SU-DHL-6 (cell line): Measurements from ENCODE around the gene MRPS22.

Source experiments
- H2AFZ ChIP-seq: fragments of 200-600 bp; sonication (generic); 2 replicates; pipeline ENCODE4 v1.6.1; 2014; ENCODE audit warnings: low read depth, mild to moderate bottlenecking, moderate library complexity, mixed read lengths, antibody characterized with exemption, low read length; ENCODE audit not compliant: severe bottlenecking
- H3F3A ChIP-seq: fragments of 200-600 bp; shearing (Covaris generic); 2 replicates; pipeline ENCODE4 v1.6.0; 2016; ENCODE audit warnings: antibody characterized with exemption, mild to moderate bottlenecking; ENCODE audit not compliant: insufficient read depth
- H3K27ac ChIP-seq: fragments of 200-600 bp; sonication (generic); 2 replicates; pipeline ENCODE4 v1.5.1; 2016; ENCODE audit warnings: low read depth, mild to moderate bottlenecking, low read length, moderate library complexity, mixed read lengths
- H3K27me3 ChIP-seq: fragments of 200-600 bp; sonication (generic), shearing (Covaris generic); 2 replicates; pipeline ENCODE4 v1.6.0; 2014; ENCODE audit warnings: mild to moderate bottlenecking, low read length
- H3K36me3 ChIP-seq: fragments of 200-600 bp; sonication (generic); 2 replicates; pipeline ENCODE4 v1.6.1; 2014; ENCODE audit warnings: mild to moderate bottlenecking, low read length, mixed read lengths
- H3K4me2 ChIP-seq: fragments of 300-600, 200-600 bp; shearing (Covaris generic), sonication (generic); 2 replicates; pipeline ENCODE4 v1.6.0; 2014; ENCODE audit warnings: low read length, low read depth, mild to moderate bottlenecking; ENCODE audit not compliant: poor library complexity, severe bottlenecking
- H3K4me3 ChIP-seq: fragments of 200-600 bp; sonication (generic); 2 replicates; pipeline ENCODE4 v1.5.1; 2014; ENCODE audit warnings: antibody characterized with exemption, low read length, mild to moderate bottlenecking, mixed read lengths; ENCODE audit not compliant: insufficient read depth, poor library complexity, severe bottlenecking
- H3K79me2 ChIP-seq: fragments of 200-600 bp; sonication (generic); 2 replicates; pipeline ENCODE4 v1.6.1; 2014; ENCODE audit warnings: mild to moderate bottlenecking, low read length, moderate library complexity; ENCODE audit not compliant: insufficient read depth
- H3K9ac ChIP-seq: fragments of 200-600 bp; sonication (generic); 2 replicates; pipeline ENCODE4 v1.7.0; 2014; ENCODE audit warnings: mild to moderate bottlenecking, low read length
- H3K9me2 ChIP-seq: fragments of 200-600 bp; sonication (generic); replicated peaks from 2 replicates; pipeline ENCODE4 v1.6.1; 2014; ENCODE audit warnings: low read length; ENCODE audit not compliant: insufficient read depth
- H3K9me3 ChIP-seq: fragments of 200-600 bp; sonication (generic); 2 replicates; pipeline ENCODE4 v1.6.1; 2014; ENCODE audit warnings: low read length, mixed read lengths; ENCODE audit not compliant: insufficient read depth
- H4K20me1 ChIP-seq: fragments of 200-600 bp; sonication (generic); 2 replicates; pipeline ENCODE4 v1.6.1; 2014; ENCODE audit warnings: low read depth, mild to moderate bottlenecking, antibody characterized with exemption, low read length, moderate library complexity, mixed read lengths
- EZH2phosphoT487 ChIP-seq: fragments of 200-600 bp; sonication (generic), shearing (Covaris generic); conservative IDR thresholded peaks from 2 replicates; pipeline ENCODE4 v1.6.1; 2018; ENCODE audit warnings: mild to moderate bottlenecking, antibody characterized with exemption, low read length, moderate library complexity, mixed read lengths
- TF ChIP-seq, protein P1 (sequence below): fragments of 200-600 bp; sonication (generic); IDR thresholded peaks from one replicate; pipeline ENCODE4 v1.5.1; 2017; ENCODE audit warnings: antibody characterized with exemption, mild to moderate bottlenecking, low read length, moderate library complexity; ENCODE audit not compliant: insufficient read depth, poor library complexity, severe bottlenecking

The MRPS22 gene

DNA sequence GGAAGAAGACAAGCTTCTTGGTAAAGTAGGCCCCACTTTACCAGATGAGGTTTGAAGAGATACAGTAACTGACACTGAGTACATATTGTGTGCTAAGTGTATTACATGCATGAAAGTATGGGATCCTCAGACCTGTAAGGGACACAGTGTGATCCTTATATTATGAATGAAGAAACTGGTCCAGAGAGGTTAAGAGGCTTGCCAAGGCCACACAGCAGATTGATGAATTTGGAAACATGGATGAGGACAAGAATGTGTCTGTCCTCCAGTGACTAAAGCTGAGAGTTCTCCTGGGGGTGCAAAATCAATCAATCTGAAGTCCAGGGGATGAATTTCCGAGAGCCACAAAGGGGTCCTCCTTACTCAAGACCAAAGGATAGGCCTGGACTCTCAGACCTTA lies 31.4 kb upstream of the MRPS22 start:
- H3K4me3 ChIP-seq = no peak overlapping the region
- H2AFZ ChIP-seq = no peak overlapping the region
- H3K27ac ChIP-seq = no peak overlapping the region
- H3K9me2 ChIP-seq = no peaks in the 10 kb centered on the region
- no peaks in the 10 kb centered on the region for H3K27me3 ChIP-seq
- no peak overlapping the region for H3K4me2 ChIP-seq
- no peaks in the 10 kb centered on the region for H3K79me2 ChIP-seq
- no peaks in the 10 kb centered on the region for H4K20me1 ChIP-seq
- TF ChIP-seq EZH2phosphoT487 = no peak
- TF ChIP-seq, protein P1, sequence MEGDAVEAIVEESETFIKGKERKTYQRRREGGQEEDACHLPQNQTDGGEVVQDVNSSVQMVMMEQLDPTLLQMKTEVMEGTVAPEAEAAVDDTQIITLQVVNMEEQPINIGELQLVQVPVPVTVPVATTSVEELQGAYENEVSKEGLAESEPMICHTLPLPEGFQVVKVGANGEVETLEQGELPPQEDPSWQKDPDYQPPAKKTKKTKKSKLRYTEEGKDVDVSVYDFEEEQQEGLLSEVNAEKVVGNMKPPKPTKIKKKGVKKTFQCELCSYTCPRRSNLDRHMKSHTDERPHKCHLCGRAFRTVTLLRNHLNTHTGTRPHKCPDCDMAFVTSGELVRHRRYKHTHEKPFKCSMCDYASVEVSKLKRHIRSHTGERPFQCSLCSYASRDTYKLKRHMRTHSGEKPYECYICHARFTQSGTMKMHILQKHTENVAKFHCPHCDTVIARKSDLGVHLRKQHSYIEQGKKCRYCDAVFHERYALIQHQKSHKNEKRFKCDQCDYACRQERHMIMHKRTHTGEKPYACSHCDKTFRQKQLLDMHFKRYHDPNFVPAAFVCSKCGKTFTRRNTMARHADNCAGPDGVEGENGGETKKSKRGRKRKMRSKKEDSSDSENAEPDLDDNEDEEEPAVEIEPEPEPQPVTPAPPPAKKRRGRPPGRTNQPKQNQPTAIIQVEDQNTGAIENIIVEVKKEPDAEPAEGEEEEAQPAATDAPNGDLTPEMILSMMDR = no peak
- H3K36me3 ChIP-seq = no peaks in the 10 kb centered on the region
- H3K9me3 ChIP-seq = no peaks in the 10 kb centered on the region
- H3F3A ChIP-seq = no peaks in the 10 kb centered on the region
- H3K9ac ChIP-seq = no peak overlapping the region

DNA sequence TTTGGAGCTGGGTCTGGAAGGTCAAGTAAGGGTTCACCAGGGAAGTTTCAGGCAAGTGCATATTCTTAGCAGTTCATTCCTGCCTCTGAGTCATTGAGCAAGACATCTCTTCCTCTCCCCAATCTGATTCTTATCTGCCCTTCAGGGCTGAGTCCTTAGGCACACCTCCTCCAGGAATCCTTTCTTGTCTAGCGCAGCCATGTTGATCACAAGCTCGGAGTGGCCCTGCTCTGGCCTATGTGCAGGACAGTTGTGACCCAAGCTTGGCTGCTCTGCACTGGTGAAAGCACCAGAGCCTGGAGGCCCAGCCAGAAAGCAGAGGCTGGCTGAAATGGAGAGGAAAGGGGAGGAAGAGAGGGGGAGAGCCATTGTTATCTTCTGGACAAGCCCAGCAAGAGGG lies 30.9 kb upstream of the MRPS22 start:
- H3K79me2 ChIP-seq = no peaks in the 10 kb centered on the region
- H3K36me3 ChIP-seq = no peaks in the 10 kb centered on the region
- no peaks in the 10 kb centered on the region for H4K20me1 ChIP-seq
- no peak overlapping the region for H3K4me3 ChIP-seq
- no peak overlapping the region for H3K4me2 ChIP-seq
- H3K9me2 ChIP-seq = no peaks in the 10 kb centered on the region
- no peak overlapping the region for H3K27ac ChIP-seq
- no peaks in the 10 kb centered on the region for H3F3A ChIP-seq
- H2AFZ ChIP-seq = no peak overlapping the region
- H3K27me3 ChIP-seq = no peaks in the 10 kb centered on the region
- H3K9me3 ChIP-seq = no peaks in the 10 kb centered on the region
- no peak for TF ChIP-seq EZH2phosphoT487
- TF ChIP-seq, protein P1 = no peak
- H3K9ac ChIP-seq = no peak overlapping the region

DNA sequence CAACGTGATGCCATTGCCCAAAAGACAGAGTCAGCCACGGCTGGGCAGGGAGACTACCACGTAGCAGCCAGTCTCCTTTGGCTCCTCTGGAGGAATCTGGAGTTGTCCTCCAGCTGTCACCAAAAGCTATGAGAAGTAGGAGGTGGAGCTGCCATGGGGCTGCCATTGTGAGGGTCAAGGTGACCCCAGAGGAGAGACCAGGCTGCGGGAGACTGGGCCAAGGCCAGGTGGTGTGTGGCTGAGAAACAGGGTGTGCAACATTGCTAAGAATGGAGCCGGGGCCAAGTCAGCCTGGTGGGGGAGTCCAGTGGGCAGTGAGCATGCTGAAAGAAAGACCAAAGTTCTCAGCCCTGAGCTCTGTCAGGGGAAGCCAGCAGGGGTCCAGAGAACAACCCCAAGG lies 29.9 kb upstream of the MRPS22 start:
- H3K4me2 ChIP-seq = no peak overlapping the region
- H3K27ac ChIP-seq = no peak overlapping the region
- no peaks in the 10 kb centered on the region for H3K27me3 ChIP-seq
- no peaks in the 10 kb centered on the region for H3K36me3 ChIP-seq
- H4K20me1 ChIP-seq = no peaks in the 10 kb centered on the region
- no peak overlapping the region for H2AFZ ChIP-seq
- no peak overlapping the region for H3K9ac ChIP-seq
- no peaks in the 10 kb centered on the region for H3K9me3 ChIP-seq
- no peaks in the 10 kb centered on the region for H3K79me2 ChIP-seq
- H3K4me3 ChIP-seq = no peak overlapping the region
- H3F3A ChIP-seq = no peaks in the 10 kb centered on the region
- TF ChIP-seq, protein P1 = no peak
- TF ChIP-seq EZH2phosphoT487 = no peak
- no peaks in the 10 kb centered on the region for H3K9me2 ChIP-seq
